ENCODE measurements around the gene ZNF76.

ZNF76 gene

DNA sequence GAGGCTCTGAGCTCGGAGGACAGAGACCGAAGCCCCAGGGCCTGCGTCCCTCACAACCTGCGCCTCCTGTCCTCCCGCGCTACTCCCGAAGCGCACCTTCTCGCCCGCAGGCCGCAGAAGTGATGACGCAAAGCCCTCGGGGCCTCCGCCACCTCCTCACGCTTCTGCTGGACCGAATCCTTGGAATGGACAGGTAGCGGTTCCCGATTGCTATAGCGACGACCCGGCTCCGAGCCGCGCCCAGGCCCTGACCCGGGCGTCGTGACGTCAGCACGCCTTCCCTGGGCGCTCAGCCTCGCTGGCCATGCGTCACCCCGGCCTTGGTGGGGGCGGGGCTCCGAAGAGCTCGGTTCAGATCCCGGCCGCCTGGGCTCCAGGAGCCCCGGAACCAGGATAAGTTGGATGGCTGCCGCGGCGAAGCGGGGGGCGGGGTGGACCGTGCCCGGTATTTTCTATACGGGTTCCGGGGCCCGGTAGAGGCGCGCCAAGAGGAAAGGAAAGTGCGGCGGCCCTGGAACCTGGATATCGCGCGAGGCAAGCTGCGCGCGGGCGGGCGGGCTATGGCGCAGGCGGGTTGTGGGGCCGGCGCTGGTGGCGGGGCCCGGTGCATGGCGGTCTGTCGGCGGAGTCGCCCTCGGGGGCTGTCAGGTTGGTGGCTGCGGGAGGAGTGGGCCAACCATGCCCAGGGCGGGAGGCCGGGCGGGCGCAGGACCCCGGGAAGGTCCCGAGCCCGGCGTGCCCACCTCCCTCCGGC, at the start of gene ZNF76:
Gene ZNF76, plus strand, starts transcription at position 542 of the 754 bp plus-strand sequence. CDS start 21,417 bp downstream, outside the sequence.
- DNase-seq (ENCODE audit: low read depth in 2 of 2), result peak; percentile 90 to 92

DNA sequence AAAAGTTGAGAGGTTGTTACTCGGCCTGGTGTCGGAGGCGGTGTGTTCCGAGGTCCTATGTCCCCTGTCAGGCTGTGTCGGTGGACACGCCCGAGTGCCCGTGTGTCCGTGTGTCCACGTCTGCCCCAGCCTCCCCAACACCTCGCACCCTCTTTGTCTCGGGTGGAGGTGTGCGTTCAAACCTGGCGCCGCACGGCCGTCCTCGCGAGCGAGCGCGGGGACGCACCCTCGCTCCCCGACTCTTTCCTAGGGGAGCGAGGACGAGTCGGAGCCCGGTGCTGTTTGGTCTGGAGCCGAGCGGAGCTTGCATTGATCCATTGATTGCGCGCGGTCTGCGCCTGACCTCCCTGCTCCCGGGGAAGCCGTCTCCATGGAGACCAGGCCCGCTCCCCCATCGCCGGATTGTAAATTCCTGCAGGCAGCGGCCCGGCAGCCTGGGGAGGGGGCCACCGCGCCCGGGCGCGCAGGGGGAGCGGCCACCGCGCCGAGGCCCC, 46.2 kb upstream of the ZNF76 start:
- no peak for DNase-seq (ENCODE audit: low read depth in 2 of 2)

DNA sequence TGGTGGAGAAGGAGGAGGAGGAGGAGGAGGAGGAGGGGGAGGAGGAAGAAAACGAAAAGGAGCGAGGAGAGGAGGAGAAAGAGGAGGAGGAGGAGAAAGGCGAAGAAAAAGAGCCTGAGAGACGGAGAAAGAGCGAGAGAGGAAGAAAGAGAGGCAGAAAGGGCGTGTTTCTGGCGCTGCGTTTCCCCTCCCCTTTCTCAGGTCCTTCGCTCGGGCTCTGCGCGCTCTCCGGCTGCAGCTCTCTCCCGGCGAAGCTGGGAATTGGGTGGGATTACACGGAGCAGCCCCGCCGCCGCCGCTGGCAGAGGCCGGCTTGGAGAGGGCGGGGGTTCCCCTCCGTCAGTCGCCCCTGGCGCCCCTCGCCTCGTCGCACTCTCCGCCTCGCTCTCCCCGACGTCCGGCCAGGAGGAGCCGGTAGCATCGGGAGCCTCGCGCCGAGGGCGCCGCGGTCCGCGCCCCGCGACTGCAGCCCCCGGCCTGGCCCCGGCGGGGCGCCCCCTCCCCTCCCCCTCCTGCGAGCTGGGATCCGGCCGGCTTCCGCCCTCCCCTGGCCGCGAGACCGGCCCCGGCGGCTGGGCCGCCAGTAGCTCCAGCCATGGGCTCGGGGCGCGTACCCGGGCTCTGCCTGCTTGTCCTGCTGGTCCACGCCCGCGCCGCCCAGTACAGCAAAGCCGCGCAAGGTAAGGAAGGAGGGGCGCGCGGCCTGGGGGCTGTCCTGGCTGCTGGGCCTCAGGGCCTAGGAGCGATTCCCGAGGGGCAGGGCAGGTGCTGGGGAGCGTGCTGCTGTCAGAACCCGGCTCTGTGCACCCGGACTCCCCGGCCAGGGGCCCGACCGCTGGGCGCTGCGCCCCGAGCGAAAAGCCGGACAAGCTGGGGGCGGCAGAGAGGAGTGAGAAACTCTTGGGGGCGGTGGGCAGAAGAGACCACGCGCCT, 45.4 kb upstream of the ZNF76 start, which contains the start of gene SCUBE3:
Gene SCUBE3, plus strand, starts transcription at position 133 of the 933 bp plus-strand sequence. Its CDS starts 463 bp downstream, at position 596.
- no peak for DNase-seq (ENCODE audit: low read depth in 2 of 2)

DNA sequence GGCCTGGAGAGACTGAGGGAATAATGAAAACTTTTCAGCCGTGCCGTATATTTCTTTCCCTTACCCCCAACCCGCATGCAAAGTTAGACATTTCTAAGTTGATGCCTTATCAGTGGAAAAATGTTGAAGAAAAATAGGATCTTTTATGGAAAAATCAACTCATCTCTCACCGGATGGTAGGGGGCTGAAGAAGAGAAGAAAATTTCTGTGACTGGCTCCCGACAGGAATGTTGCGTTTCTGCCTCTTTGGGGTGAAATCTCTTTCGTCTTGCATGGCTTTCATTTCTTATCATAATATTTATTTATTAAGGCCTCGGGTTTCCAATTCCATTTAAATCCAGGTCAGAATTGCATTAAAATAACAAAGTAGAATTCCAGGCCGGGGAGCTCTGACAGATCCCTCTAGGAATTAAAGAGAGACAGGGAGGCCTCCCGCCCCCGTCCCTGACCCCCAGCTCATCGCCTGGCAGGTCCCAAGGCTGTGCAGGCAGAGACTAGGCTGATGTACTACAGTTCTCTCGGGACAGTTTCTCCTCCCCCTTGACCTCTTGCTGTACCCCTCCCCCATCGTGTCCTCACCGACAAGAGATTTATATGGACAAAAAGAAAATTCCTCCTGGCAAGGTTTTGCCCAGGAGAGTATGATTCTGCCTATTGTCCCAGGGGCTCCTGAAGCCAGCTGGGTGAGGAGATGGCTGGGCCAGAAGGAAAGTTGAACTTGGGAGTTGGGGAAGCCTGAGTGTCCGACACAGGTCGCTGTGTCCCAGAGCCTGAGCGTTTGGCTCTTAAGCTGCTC, 44.5 kb upstream of the ZNF76 start:
- DNase-seq (ENCODE audit: low read depth in 2 of 2), result no peak

DNA sequence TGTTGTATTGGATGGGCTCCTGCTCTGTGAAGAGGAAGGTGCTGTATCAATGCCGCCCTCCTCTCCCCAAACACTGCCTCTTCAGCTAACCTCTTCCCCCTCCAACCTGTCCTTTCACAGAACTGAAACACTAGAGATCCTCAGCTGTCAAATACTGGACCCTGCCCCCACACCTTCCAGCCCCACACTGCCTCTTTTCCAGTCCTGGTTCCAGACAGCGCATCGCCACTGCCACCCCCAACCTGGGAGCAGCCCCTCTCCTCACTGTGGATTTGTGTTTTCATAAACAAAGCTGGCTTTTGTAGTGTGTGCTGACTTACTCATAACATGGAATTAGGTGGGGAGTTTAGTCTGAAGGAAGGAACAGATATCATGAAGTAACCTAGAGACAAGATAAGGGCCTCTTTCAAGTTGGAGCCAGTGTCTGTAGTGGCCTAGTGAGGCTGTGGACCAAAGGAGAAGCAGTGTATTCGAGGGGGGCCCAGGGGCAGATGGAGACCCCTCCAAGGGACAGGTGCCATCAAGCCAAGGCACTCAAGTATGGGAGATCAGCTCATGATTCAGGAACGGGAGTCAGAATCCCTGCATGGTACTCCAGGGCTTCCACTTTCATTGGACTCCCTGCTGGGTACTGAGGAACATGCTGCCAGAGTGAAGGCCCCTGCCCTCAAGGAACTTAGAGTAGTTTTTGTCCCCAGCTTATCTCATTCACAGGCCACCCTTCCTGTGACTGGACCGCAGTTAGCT, 43.7 kb upstream of the ZNF76 start:
- DNase-seq (ENCODE audit: low read depth in 2 of 2), result no peak

DNA sequence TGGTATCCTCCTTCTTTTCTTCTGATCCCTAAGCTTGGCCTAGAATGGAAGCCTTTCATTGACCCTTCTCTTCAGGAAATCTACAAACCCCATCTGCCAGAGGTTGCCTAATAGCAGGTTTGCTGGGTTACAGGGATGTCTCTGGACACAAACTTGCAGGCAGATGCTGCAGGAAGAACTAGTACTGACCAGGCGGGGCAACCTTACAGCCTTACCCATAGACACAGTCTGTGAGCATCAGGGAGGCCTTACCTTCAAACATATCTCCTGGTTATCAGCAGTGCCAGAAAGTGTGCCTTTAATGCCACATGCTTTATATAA, 43.2 kb upstream of the ZNF76 start:
- DNase-seq (ENCODE audit: low read depth in 2 of 2), result no peak

DNA sequence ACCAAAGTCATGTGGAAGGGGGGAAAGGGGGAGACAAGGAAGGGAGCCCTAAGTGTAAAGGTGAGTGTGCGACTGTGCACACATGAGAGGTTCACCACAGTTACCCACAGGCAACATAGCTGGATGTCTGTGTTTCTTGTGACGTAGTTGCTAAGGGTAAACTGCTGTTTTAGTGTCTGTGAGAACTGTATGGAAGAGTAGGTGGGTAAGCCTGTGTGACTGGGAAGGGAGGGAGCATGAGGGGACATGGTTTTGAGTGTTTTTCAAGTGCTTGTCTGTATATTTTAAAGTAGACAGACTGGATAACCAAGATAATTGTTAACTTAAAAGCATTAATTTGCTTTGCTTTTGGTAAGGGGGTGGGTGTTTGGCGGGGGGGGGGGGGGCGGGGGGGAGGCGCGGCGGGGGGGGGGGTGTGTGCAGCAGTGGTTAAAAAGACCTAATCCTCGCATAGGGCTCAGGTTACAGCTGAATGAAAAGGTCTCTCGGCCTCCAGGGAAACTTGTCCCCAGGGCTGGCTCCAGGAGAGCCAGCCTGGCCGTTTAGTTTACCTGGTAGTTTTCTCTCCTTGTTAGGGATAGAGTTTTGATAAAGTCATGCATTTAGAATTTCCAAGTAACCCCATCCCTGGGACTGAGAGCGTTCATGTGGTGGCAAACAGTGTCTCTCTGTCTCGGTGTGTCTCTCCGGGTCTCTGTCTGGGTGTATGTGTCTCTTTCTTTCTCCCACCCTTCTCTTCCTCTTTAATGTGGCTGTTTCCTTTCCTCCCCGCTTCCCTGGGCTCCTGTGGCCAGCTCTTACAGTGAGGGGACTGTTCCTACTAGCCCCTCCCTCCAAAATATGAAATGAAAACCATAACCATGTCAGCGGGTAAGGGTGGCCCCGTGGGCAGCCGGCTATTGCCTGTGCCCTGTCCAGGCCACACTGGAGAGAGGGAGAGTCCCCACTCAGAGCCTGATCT, 42.4 kb upstream of the ZNF76 start:
- no peak for DNase-seq (ENCODE audit: low read depth in 2 of 2)

DNA sequence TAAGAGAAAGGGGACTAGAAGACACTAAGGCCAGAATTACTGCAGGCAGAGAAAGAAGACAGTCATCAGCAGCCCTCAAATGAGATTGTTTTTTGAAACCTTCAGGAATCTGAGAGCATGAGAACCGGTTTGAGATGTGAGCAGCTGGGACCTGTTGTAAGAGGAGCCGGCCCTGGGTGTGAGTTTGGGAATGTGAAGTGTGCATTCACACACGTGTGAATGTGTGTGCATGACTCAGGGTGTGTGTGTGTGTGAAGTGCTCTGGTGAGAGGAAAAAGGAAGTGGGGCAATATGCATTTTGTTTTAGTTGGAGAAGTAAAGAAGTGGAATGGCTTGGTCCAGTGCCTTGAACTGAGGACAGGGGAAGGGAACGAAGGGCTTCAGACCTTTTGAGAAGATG, 41.5 kb upstream of the ZNF76 start:
- no peak for DNase-seq (ENCODE audit: low read depth in 2 of 2)

DNA sequence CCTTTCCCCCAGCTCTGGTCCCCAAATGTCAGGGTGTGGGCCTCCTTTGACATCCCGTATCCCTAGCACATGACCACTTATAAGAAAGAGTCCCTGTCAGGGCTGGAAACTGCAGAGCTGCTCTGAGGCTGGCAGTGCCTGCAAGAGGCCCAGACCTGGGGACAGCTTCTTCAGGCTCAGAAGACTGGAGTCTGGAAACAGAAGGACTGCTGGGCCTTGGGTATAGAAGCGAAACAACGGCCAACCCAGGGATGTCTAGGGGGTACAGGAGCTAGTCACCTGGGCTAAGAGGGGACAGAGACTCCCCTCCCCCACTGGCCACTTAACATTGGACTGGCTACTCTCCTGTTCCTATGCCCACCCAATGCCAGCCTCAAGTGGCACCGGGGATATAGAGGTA, 41.1 kb upstream of the ZNF76 start:
- DNase-seq (ENCODE audit: low read depth in 2 of 2), result no peak

DNA sequence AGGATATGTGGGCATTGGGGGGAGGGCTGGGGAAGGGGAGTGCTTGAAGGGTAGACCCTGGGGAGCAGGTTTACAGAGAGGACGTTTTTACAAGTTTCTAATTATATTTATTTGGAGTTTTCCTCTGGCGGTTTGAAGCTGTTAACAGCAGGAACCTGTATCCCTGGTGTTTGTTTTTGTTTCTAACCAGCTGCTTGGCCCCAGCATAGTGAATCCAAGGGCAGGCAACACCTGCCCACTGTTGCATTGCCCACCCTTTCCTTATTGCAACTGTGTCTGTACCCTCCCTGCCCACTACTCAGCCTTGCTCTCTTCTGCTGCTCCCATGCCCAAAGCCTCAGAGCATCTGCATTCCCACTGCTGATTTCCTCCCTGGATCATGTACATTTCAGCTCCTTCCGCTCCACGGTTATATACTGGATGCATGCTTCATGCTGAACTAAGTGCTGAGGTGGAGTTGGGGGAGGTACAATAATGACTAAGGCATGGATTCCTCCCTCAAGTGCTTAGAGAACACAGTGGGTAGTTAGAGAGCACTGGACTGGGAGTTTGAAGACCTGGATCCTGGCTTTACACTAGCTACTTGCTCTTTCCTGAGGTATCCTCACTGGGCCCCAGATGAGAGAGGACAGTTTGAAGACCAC, 39.7 kb upstream of the ZNF76 start:
- no peak for DNase-seq (ENCODE audit: low read depth in 2 of 2)

DNA sequence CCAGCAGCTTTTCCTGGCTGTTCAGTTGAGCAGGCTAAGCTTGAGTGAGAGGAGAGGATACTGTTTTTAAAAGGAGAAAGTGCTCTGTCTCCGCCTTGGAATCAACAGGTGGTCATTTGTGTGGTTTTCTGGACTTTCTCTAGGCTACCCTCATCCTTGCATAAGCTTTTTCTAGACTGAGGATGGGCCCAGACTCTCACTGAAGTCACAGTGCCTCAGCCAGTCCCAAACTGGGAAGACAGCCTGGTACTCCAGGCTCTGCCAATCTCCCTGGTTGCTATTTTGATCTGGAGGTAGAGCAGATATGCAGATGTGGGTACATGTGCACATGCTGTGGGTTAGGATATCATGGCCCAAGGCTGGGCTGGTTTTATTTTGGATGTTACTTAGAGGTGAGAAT, 38.8 kb upstream of the ZNF76 start:
- no peak for DNase-seq (ENCODE audit: low read depth in 2 of 2)

DNA sequence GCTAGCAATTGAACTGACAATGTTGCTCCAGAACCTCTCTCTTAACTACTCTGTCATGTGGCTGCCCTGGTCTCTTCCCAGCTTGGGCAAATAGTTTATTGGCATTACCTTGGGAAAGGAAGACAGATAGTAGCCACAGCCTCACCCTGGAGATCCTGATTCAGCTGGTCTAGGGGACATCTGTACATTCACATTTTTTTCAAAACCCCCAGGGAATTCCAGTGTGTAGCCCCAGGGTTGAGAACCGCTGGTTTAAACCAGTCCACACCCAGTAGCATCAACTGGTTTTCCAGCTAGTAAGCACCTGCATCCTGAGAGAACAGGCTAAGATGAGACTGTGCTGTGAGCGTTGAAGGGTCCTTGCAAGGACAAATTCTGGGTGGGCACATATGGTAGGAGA, 36.1 kb upstream of the ZNF76 start:
- DNase-seq (ENCODE audit: low read depth in 2 of 2), result no peak

DNA sequence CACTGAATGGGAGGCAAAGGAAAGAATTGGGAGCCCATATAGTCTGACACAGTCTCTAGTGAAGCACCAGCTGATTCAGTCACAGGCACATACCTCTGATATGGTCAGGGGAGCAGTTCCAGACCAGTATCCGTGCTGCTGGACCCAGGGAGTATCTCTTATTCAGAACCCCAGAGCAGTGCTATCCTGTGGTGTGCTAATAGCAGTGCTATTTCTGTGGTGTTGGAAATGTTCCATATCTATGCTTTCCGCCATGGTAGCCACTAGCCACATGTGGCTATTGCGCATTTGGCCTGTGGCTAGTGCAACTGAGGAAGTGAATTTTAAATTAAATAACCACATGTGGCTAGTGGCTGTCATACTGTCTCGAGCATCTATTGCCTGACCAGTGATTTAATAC, 34.8 kb upstream of the ZNF76 start:
- no peak for DNase-seq (ENCODE audit: low read depth in 2 of 2)

DNA sequence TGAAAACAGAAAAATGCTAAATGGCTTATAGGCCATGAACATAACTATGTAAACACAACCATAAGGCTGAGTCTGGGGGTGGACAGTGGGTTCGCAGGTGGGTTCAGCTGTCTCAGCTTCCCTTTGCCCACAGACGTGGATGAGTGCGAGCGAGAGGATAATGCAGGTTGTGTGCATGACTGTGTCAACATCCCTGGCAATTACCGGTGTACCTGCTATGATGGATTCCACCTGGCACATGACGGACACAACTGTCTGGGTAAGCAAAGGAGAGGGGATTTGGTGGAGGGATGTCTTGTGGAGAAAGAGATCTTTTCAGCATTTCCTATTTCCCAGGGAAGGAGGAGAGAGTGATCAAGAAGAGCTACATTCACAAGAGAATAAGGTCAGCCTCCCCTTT, 31.1 kb upstream of the ZNF76 start:
- no peak for DNase-seq (ENCODE audit: low read depth in 2 of 2)

DNA sequence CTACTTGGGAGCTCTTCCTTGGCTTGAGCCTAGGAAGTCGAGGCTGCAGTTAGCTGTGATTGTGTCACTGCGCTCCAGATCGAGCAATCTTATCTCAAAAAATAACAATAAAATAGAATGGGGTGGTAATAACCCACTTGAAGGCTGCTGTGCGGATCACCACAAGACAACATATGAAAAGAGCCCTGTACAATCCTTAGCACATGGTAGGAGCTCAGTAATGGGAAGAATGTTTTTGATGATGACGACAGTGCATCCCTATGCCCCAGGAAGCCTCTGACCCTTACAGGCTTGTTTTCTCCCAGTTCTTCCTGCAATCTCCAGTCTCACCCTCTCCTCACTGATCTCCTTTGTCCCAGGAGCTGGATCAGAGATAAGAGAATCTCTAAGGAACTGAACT, 30.2 kb upstream of the ZNF76 start:
- no peak for DNase-seq (ENCODE audit: low read depth in 2 of 2)

DNA sequence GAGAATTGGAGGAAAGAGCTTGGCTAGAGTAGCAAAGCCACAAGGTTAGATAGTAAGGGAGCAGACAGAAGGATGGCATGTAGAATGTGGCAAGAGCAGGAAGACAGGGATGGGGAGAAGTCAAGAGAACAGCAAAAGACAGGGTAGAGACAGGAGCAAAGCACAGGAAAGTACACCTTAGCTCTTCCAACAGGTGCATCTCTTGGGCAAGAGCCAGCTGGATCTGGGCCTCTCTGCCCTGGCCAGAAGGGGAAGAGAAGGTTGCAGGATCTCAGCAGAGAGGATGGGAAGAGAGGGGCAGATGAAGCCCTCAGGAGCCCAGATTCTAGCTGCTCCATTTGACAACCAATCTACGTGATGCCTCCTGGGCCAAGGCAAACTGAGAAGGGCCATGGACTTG, 29.0 kb upstream of the ZNF76 start:
- no peak for DNase-seq (ENCODE audit: low read depth in 2 of 2)

DNA sequence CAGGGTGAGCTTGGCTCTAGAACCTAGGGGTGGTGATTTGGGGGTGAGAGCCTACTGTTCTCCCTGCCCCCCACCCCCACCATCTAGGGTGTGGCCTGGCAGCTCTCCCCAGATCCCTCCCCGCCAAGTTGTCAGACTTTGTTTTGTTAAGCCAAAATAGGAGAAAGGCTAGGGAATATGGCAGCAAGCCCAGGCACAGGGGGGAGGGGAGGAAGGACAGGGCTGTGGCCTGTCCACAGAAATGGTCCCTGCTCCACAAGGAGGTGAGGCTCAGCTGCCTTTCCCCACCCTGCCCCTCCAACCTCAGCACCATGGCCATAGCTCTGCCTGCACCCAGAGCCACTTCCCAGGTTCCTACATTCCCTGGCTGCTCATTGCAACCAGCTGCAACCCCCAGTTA, 28.6 kb upstream of the ZNF76 start:
- no peak for DNase-seq (ENCODE audit: low read depth in 2 of 2)

DNA sequence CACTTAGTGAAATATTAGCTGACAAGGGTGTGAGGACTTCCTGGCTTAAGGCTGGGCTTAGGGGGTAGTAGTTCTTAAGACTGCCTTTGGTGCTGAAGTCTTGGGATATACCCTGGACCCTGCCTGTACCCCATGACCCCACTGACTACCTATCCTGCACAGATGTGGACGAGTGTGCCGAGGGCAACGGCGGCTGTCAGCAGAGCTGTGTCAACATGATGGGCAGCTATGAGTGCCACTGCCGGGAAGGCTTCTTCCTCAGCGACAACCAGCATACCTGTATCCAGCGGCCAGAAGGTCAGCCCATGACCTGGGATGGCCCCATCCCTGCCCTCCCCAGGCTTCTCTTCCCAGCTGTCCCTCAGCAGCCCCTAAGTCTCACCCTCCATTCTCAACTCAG, 28.0 kb upstream of the ZNF76 start:
- DNase-seq (ENCODE audit: low read depth in 2 of 2), result no peak

DNA sequence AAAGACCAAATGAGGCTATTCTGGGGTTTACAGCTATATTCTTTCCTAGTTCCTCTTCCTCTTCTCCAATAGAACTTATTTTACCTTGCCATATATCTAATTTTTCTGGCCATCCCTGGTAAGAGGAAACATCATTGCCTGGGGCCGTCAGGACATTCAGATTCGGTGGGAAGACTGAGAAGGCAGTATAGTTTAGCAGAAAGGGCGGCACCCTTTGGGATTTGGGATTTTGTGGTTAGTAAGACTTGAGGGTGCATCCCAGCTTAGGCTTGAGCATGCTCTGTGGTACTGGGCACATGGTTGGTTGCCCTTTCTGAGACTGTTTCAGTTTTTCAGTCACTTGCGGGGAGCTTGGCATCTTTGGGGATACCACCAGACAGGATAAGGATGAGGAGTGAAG, 24.6 kb upstream of the ZNF76 start:
- no peak for DNase-seq (ENCODE audit: low read depth in 2 of 2)

DNA sequence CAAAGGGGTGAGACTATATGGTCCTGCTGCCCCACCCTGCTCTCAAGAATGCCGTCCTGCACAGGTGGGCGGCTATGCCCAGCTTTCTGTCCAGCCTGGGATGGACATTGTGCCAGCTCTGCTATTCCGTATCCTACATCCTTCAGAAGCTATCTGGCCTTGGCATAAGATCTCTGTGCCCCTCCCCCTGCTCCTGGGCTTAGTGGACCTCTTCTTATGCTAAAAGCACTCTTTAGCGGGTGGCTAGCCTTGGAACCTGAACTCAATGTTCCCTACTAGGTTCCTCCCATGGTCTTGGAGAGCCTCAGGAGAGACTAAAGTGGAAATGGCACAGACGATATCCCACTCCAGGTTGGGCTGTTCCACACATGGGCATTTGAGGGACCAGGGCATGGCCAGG, 23.3 kb upstream of the ZNF76 start:
- no peak for DNase-seq (ENCODE audit: low read depth in 2 of 2)
